Measurements from ENCODE around the gene PCID2.

Gene PCID2

GRCh38 chr13:113203507-113204377, 4.7 kb downstream of the PCID2 start:
- Histone ChIP-seq H3K4me1 (ENCODE audit: insufficient read depth, low read length) (peaks cover 59% of the 10 kb centered on the region), H3K27me3 (ENCODE audit: control insufficient read depth in 1 of 2, insufficient read depth in 2 of 2, low read length in 2 of 2) (no peaks in the 10 kb centered on the region), H3K36me3 (ENCODE audit: insufficient read depth, low read length) (peaks cover 13% of the 10 kb centered on the region), H3K9ac (ENCODE audit: low read length) (no peak overlapping the region), H3K4me3 (ENCODE audit: low read depth in 1 of 2, low read length in 2 of 2) (peak overlapping the region in 1 of 2 donors; percentile 41), H3K27ac (ENCODE audit: low read depth, low read length) (peak overlapping the region; percentile 42), H3K9me3 (ENCODE audit: low read length) (no peaks in the 10 kb centered on the region)

DNA sequence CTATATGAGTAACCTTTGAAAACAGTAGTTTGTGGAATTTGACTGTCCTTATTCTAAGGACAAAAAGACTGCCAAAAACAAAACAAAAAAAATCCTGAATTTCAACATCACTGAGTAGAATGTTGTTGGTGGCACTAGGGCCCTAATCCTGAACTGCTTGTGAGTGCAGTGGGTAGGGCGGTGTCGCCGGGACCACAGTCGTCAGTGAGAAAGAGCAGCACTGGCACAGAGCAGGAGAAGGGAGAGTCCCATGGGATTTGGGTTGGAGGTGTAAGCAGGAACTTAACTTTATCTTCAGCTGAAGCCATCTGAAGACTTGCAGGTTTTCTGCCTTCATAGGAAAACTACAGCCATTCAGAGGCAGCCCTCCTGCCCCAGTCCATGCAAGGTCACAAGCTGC, 5.6 kb downstream of the PCID2 start:
- Histone ChIP-seq H3K4me3 (ENCODE audit: low read depth in 1 of 2, low read length in 2 of 2) (no peak overlapping the region), H3K36me3 (ENCODE audit: insufficient read depth, low read length) (peaks cover 19% of the 10 kb centered on the region), H3K4me1 (ENCODE audit: insufficient read depth, low read length) (peaks cover 59% of the 10 kb centered on the region), H3K27ac (ENCODE audit: low read depth, low read length) (no peak overlapping the region), H3K9ac (ENCODE audit: low read length) (no peak overlapping the region), H3K27me3 (ENCODE audit: control insufficient read depth in 1 of 2, insufficient read depth in 2 of 2, low read length in 2 of 2) (no peaks in the 10 kb centered on the region), H3K9me3 (ENCODE audit: low read length) (no peaks in the 10 kb centered on the region)

- no peak overlapping the region for H3K4me3 ChIP-seq (ENCODE audit: low read depth in 1 of 2, low read length in 2 of 2)
- H3K27ac ChIP-seq (ENCODE audit: low read depth, low read length) = no peak overlapping the region
- H3K9me3 ChIP-seq (ENCODE audit: low read length) = no peaks in the 10 kb centered on the region
- H3K27me3 ChIP-seq (ENCODE audit: control insufficient read depth in 1 of 2, insufficient read depth in 2 of 2, low read length in 2 of 2) = no peaks in the 10 kb centered on the region
- no peak overlapping the region for H3K9ac ChIP-seq (ENCODE audit: low read length)
- peaks cover 49% of the 10 kb centered on the region for H3K4me1 ChIP-seq (ENCODE audit: insufficient read depth, low read length)
- peaks cover 30% of the 10 kb centered on the region for H3K36me3 ChIP-seq (ENCODE audit: insufficient read depth, low read length)
Measured at GRCh38 chr13:113201815-113202214, 6.7 kb downstream of the PCID2 start.

- Histone ChIP-seq H3K36me3 (ENCODE audit: insufficient read depth, low read length) (peaks cover 69% of the 10 kb centered on the region), H3K9ac (ENCODE audit: low read length) (no peak overlapping the region)
Measured at GRCh38 chr13:113196970-113197737, 11.3 kb downstream of the PCID2 start.

DNA sequence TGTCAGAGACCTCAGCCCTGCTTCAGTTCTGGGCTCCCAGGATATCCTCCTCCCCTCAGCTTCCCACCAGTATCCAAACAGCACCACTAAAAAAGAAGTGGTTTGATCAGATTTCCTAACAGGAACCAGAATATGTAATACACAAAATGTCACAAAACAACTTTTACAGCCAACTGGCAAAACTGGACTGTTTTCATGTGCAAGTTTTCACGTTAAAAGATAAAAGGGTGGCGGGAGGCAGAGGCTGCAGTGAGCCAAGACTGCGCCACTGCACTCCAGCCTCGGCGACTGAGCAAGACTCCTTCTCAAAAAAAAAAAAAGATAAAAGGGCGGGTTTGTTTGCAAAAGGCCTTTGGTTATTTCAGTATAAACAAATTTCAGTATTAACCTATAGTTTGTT, 13.1 kb downstream of the PCID2 start:
- Histone ChIP-seq H3K27ac (ENCODE audit: low read depth, low read length) (no peak overlapping the region), H3K36me3 (ENCODE audit: insufficient read depth, low read length) (peaks cover 77% of the 10 kb centered on the region), H3K27me3 (ENCODE audit: control insufficient read depth in 1 of 2, insufficient read depth in 2 of 2, low read length in 2 of 2) (no peaks in the 10 kb centered on the region), H3K4me1 (ENCODE audit: insufficient read depth, low read length) (no peaks in the 10 kb centered on the region), H3K9me3 (ENCODE audit: low read length) (no peaks in the 10 kb centered on the region), H3K9ac (ENCODE audit: low read length) (no peak overlapping the region), H3K4me3 (ENCODE audit: low read depth in 1 of 2, low read length in 2 of 2) (no peak overlapping the region)

More at GRCh38 chr13:113196970-113197737, 11.3 kb downstream of the PCID2 start:
- Histone ChIP-seq H3K4me3 (ENCODE audit: low read depth in 1 of 2, low read length in 2 of 2) (no peak overlapping the region), H3K27me3 (ENCODE audit: control insufficient read depth in 1 of 2, insufficient read depth in 2 of 2, low read length in 2 of 2) (no peaks in the 10 kb centered on the region), H3K4me1 (ENCODE audit: insufficient read depth, low read length) (peaks cover 4% of the 10 kb centered on the region), H3K9me3 (ENCODE audit: low read length) (no peaks in the 10 kb centered on the region), H3K27ac (ENCODE audit: low read depth, low read length) (no peak overlapping the region)

DNA sequence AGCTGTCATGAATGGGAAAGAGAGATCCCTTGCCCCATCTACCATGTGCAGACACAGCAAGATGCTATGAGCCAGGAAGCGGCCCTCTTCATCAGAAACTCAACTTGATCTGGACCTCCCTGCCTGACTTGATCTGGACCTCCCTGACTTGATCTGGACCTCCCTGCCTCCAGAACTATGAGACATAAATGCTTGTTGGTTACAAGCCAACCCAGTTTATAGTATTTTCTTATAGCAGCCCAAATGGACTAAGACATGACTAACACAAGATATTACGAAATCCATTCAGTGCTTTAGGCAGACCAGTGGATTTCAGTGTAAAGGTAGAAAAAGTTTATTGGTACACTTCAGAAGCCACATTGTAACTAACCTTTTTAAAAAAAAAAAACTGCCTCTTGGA, 15.6 kb downstream of the PCID2 start:
- no peak overlapping the region for H3K27ac ChIP-seq (ENCODE audit: low read depth, low read length)
- no peaks in the 10 kb centered on the region for H3K9me3 ChIP-seq (ENCODE audit: low read length)
- no peaks in the 10 kb centered on the region for H3K27me3 ChIP-seq (ENCODE audit: control insufficient read depth in 1 of 2, insufficient read depth in 2 of 2, low read length in 2 of 2)
- no peak overlapping the region for H3K9ac ChIP-seq (ENCODE audit: low read length)
- no peaks in the 10 kb centered on the region for H3K4me1 ChIP-seq (ENCODE audit: insufficient read depth, low read length)
- peaks cover 72% of the 10 kb centered on the region for H3K36me3 ChIP-seq (ENCODE audit: insufficient read depth, low read length)
- H3K4me3 ChIP-seq (ENCODE audit: low read depth in 1 of 2, low read length in 2 of 2) = no peak overlapping the region

GRCh38 chr13:113192279-113192678, 16.2 kb downstream of the PCID2 start:
- Histone ChIP-seq H3K9ac (ENCODE audit: low read length) (no peak overlapping the region), H3K4me1 (ENCODE audit: insufficient read depth, low read length) (no peaks in the 10 kb centered on the region), H3K4me3 (ENCODE audit: low read depth in 1 of 2, low read length in 2 of 2) (no peak overlapping the region), H3K27me3 (ENCODE audit: control insufficient read depth in 1 of 2, insufficient read depth in 2 of 2, low read length in 2 of 2) (no peaks in the 10 kb centered on the region), H3K9me3 (ENCODE audit: low read length) (no peaks in the 10 kb centered on the region), H3K27ac (ENCODE audit: low read depth, low read length) (no peak overlapping the region), H3K36me3 (ENCODE audit: insufficient read depth, low read length) (peaks cover 66% of the 10 kb centered on the region)

DNA sequence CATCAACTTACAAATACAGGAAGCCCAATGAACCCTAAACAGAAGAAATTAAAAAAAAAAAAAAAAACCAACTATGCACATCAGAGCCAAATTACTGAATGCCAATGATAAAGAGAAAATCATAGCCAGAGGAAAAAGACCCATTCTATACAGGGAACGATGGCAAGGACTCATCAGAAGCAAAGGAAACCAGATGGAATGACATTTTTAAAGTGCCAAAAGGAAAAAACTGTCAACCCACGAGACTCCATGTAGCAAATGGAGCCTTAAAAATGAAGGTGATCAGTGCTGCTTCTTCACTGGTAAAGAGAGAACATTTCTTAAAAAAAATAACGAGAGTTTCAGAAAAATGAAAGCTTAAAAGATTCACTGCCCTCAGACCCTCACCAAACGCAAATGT, 18.3 kb downstream of the PCID2 start:
- Histone ChIP-seq H3K27me3 (ENCODE audit: control insufficient read depth in 1 of 2, insufficient read depth in 2 of 2, low read length in 2 of 2) (no peaks in the 10 kb centered on the region), H3K36me3 (ENCODE audit: insufficient read depth, low read length) (peaks cover 47% of the 10 kb centered on the region), H3K4me1 (ENCODE audit: insufficient read depth, low read length) (no peaks in the 10 kb centered on the region), H3K9me3 (ENCODE audit: low read length) (no peaks in the 10 kb centered on the region), H3K27ac (ENCODE audit: low read depth, low read length) (no peak overlapping the region), H3K9ac (ENCODE audit: low read length) (no peak overlapping the region), H3K4me3 (ENCODE audit: low read depth in 1 of 2, low read length in 2 of 2) (no peak overlapping the region)

DNA sequence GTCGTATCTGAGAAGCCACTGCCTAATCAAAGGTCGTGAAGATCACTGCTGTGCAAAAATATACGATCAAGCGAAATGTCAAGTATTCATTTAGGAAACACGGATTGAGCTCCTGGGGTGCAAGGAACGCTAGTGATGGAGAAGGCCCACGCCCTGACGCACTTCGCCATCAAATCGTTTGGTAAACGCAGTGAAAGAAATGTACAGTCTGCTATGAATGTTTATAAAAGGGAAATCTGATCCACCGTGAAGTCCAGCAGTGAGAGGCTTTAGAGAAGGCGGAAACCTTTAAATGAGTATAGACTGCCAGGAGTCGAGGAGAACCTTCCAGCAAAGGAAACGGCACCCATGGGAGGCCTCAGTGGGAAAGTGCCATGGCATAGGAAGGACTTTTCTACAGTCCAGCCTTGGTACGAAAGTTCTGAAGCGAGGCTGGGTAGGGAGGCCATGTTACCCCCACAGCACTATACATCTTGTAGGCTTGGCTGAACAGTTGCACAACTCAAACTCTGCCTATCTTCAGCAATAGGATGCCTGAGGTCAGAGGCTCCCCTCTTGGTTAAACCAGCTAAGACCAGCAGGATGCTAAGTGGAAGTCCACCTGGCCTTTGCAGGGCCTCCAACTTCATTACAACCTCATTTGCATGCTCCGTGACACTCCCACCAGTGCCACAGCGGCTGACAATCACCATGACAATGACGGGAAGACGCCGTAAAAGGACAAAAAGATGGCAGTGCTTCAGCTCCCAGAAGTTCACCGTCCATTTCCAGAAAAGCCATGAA, 20.4 kb downstream of the PCID2 start:
- H3K4me1 ChIP-seq (ENCODE audit: insufficient read depth, low read length) = no peaks in the 10 kb centered on the region
- no peaks in the 10 kb centered on the region for H3K27me3 ChIP-seq (ENCODE audit: control insufficient read depth in 1 of 2, insufficient read depth in 2 of 2, low read length in 2 of 2)
- no peak overlapping the region for H3K9ac ChIP-seq (ENCODE audit: low read length)
- H3K27ac ChIP-seq (ENCODE audit: low read depth, low read length) = no peak overlapping the region
- H3K9me3 ChIP-seq (ENCODE audit: low read length) = no peaks in the 10 kb centered on the region
- peaks cover 38% of the 10 kb centered on the region for H3K36me3 ChIP-seq (ENCODE audit: insufficient read depth, low read length)
- H3K4me3 ChIP-seq (ENCODE audit: low read depth in 1 of 2, low read length in 2 of 2) = no peak overlapping the region

GRCh38 chr13:113187263-113187669, 21.2 kb downstream of the PCID2 start:
- no peak overlapping the region for H3K4me3 ChIP-seq (ENCODE audit: low read depth in 1 of 2, low read length in 2 of 2)
- no peak overlapping the region for H3K27ac ChIP-seq (ENCODE audit: low read depth, low read length)
- H3K4me1 ChIP-seq (ENCODE audit: insufficient read depth, low read length) = no peaks in the 10 kb centered on the region
- H3K36me3 ChIP-seq (ENCODE audit: insufficient read depth, low read length) = peaks cover 30% of the 10 kb centered on the region
- H3K9ac ChIP-seq (ENCODE audit: low read length) = no peak overlapping the region
- no peaks in the 10 kb centered on the region for H3K27me3 ChIP-seq (ENCODE audit: control insufficient read depth in 1 of 2, insufficient read depth in 2 of 2, low read length in 2 of 2)
- no peaks in the 10 kb centered on the region for H3K9me3 ChIP-seq (ENCODE audit: low read length)

Measured in muscle layer of colon (tissue), 2 donors.